ENCODE measurements around the gene PDCD4. TPM values are rescaled to one million over a fixed set of nuclear protein-coding genes. Genes with fewer than 3 reads are reported as not detected.
"Not testable (repeated sequence)": the region's sequence is repeated elsewhere in the genome, so short reads cannot be mapped to it uniquely, and the experiment has no call there.

The PDCD4 gene
- total RNA-seq, 1 donor from 2014 or later, result 142 TPM

DNA sequence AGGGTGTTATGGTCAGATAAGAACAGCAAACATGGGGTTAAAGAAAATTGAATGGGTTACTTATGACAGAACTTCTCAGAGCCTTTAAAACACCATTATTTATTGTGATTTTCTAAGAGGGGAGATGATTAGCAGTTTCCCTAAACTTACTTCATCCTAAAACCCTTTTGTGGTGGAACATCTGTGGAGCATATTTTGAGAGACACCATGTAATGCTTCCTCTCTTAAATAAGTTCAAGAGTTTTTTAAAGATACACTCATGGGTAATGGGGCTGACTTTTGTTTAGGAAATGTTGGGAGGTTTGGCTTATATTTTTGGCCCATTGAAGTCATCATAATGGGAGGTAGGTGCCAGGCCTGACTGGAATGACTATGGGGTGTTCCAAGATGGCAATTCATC lies 8.4 kb upstream of the PDCD4 start:
- no peaks in the 10 kb centered on the region for H3K27me3 Mint-ChIP-seq (ENCODE audit: low read depth)
- H3K4me3 Mint-ChIP-seq, result no peak overlapping the region
- no peaks in the 10 kb centered on the region for H3K9me3 Mint-ChIP-seq
- no peak overlapping the region for H3K27ac Mint-ChIP-seq
- TF ChIP-seq, protein P1, sequence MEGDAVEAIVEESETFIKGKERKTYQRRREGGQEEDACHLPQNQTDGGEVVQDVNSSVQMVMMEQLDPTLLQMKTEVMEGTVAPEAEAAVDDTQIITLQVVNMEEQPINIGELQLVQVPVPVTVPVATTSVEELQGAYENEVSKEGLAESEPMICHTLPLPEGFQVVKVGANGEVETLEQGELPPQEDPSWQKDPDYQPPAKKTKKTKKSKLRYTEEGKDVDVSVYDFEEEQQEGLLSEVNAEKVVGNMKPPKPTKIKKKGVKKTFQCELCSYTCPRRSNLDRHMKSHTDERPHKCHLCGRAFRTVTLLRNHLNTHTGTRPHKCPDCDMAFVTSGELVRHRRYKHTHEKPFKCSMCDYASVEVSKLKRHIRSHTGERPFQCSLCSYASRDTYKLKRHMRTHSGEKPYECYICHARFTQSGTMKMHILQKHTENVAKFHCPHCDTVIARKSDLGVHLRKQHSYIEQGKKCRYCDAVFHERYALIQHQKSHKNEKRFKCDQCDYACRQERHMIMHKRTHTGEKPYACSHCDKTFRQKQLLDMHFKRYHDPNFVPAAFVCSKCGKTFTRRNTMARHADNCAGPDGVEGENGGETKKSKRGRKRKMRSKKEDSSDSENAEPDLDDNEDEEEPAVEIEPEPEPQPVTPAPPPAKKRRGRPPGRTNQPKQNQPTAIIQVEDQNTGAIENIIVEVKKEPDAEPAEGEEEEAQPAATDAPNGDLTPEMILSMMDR (IDR thresholded peaks at IDR 0.05; ENCODE audit: unreplicated experiment), result no peak
- no peaks in the 10 kb centered on the region for H3K36me3 Mint-ChIP-seq
- H3K4me1 Mint-ChIP-seq, result peaks cover 43% of the 10 kb centered on the region
- no peak for DNase-seq (ENCODE audit: low spot score in 2 of 2, unreplicated experiment in 2 of 2)

DNA sequence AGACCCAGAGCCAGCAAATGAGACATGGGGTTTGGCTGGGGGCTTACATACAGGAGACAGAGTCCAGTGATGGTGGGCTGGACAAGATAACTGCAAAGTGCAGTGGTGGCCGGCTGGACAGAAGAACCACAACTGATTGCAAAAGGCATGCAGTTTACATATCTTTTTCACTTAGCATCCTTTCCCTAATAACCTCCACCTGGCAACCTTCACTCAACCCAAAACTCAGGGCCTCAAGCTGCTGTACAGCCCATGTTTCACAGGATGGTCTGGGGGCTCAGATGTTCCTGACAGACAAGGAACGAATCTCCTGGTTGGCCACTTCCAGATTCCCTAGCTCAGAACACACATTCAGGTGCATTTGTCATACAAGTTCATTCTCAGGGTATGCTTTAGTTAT lies 7.8 kb upstream of the PDCD4 start:
- no peaks in the 10 kb centered on the region for H3K9me3 Mint-ChIP-seq
- H3K27me3 Mint-ChIP-seq (ENCODE audit: low read depth), result no peaks in the 10 kb centered on the region
- H3K36me3 Mint-ChIP-seq, result no peaks in the 10 kb centered on the region

DNA sequence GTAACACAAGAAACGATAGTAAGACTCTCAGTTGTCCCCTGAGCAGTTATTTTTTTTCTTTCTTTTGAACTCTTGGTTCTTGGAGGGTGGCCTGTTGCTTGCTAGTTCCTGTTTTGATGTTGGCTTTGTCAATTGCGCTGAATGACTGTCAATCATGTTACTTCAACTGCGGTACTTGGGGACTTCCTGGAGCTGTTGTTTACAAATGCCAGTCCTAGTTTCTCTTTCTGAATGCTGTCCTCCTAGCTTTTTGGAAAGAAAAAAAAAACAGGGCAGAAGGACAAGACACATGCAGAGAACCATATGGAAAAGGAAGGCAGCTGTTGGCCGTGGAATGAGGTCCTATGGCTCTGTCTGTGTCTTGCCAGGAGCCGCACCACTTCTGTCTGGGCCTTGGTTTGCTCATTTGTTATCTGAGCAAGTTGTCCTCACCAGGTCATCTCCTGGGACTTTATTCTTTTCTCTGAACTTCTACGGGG lies 7.0 kb upstream of the PDCD4 start:
- TF ChIP-seq, protein P1 (IDR thresholded peaks at IDR 0.05; ENCODE audit: unreplicated experiment), result no peak
- Mint-ChIP-seq H3K4me1 (peaks cover 41% of the 10 kb centered on the region), H3K4me3 (no peak overlapping the region), H3K9me3 (no peaks in the 10 kb centered on the region), H3K27ac (peak overlapping the region; percentile 85), H3K36me3 (no peaks in the 10 kb centered on the region), H3K27me3 (ENCODE audit: low read depth) (no peaks in the 10 kb centered on the region)
- no peak for DNase-seq (ENCODE audit: low spot score in 2 of 2, unreplicated experiment in 2 of 2)

More for the DNA sequence above, 7.8 kb upstream of the PDCD4 start:
- no peak for DNase-seq (ENCODE audit: low spot score in 2 of 2, unreplicated experiment in 2 of 2)
- H3K4me3 Mint-ChIP-seq, result no peak overlapping the region
- TF ChIP-seq, protein P1 (IDR thresholded peaks at IDR 0.05; ENCODE audit: unreplicated experiment), result no peak
- no peak overlapping the region for H3K27ac Mint-ChIP-seq
- peaks cover 41% of the 10 kb centered on the region for H3K4me1 Mint-ChIP-seq

DNA sequence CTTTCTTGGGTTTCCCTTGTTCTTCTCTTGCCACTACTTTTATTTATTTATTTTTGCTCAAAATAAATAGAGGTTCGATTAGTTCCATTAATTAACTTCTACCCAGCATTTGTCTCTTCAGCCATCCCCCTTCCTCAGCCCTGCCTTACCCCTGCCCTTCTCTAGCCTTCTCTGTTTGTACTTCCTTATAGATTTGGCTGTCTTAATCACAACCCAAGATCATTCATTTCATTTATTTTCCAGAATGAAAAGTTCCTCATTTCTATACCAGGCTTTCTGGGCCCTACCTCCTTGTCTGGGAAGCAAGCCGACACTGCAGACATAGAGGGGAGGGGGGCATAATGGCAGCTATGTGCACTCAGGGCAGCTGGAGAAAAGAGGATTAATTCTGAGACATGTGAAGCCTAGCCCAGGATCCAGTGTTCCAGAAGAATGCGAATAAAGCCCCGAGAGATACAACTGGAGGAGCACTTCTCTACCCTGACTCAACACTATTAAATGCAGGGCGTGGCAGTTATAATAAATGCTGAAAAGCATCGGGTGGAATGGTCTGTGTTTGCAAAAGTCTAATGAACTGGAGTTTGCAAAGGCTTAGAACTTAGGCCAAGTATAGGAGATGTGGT lies 6.4 kb upstream of the PDCD4 start:
- no peaks in the 10 kb centered on the region for H3K27me3 Mint-ChIP-seq (ENCODE audit: low read depth)
- no peak overlapping the region for H3K4me3 Mint-ChIP-seq
- no peak for DNase-seq (ENCODE audit: low spot score in 2 of 2, unreplicated experiment in 2 of 2)
- H3K4me1 Mint-ChIP-seq, result peaks cover 35% of the 10 kb centered on the region
- H3K27ac Mint-ChIP-seq, result peak overlapping the region; percentile 85
- no peaks in the 10 kb centered on the region for H3K9me3 Mint-ChIP-seq
- TF ChIP-seq, protein P1 (IDR thresholded peaks at IDR 0.05; ENCODE audit: unreplicated experiment), result no peak
- H3K36me3 Mint-ChIP-seq, result no peaks in the 10 kb centered on the region

DNA sequence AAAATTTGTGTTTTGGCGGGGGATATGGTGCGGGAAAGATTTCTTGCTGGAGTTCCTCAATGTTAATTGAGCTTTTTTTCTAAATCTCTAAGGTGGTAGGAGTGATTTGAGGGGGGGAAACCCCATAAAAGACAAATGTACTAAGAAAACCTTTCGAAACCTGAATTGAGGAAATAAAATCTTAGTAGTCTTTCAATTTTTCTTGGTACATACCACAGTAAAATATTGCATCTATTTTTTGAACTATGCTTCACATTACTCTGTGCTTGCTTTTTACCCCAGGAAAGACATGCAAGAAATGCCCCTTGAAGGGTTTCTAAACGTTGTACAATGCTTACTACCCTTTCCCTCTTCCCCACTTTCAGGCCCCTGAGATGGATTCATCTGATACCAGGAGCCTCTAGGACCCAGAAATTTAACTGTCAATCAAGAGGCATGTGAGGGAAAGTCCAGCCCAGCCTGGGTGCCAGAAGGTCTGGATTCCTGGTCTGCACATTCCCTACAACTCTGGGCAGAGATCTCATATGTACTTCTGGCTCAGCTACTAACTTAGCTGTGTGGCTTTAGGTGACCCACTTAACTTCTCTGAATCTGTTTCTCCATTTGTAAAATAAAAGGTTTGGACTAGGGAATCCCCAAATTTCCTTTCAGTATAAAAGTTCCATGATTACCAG lies 5.8 kb upstream of the PDCD4 start:
- peak overlapping the region; percentile 85 for H3K27ac Mint-ChIP-seq
- TF ChIP-seq, protein P1 (IDR thresholded peaks at IDR 0.05; ENCODE audit: unreplicated experiment), result no peak
- H3K9me3 Mint-ChIP-seq, result no peaks in the 10 kb centered on the region
- no peak overlapping the region for H3K4me3 Mint-ChIP-seq
- no peak for DNase-seq (ENCODE audit: low spot score in 2 of 2, unreplicated experiment in 2 of 2)
- peaks cover 36% of the 10 kb centered on the region for H3K4me1 Mint-ChIP-seq
- no peaks in the 10 kb centered on the region for H3K36me3 Mint-ChIP-seq
- no peaks in the 10 kb centered on the region for H3K27me3 Mint-ChIP-seq (ENCODE audit: low read depth)

DNA sequence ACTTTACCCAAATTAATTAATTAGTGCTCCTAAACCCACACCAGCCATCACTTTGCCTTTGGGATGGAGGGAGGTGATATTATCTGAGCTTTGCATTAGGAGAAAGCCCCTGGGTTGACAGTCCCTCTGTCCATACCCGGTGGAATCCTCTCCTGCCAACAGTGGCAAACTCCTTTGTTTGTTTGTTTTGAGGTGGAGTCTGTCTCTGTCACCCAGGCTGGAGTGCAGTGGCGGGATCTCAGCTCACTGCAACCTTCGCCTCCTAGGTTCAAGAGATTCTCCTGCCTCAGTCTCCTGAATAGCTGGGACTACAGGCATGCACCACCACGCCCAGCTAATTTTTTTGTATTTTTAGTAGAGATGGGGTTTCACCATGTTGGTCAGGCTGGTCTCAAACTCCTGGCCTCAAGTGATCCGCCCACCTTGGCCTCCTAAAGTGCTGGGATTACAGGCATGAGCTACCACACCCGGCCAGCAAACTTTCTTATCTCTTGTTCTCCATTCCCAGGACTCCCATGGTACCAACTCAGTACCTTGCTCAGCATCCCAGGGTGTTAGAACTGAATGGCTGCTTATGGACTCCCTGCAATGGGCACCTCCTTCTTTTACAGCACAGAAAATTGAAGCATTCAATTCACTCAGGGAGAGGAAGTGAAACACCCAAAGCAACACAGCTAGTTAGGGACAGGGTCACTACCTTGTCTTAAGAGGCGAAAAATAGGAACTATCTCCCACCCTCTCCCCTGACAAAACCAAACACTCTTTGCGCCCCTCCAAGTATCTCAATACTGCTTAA lies 4.5 kb upstream of the PDCD4 start:
- H3K27ac Mint-ChIP-seq, result peak overlapping the region; percentile 18
- H3K4me1 Mint-ChIP-seq, result peaks cover 43% of the 10 kb centered on the region
- not testable (repeated sequence) for H3K27me3 Mint-ChIP-seq (ENCODE audit: low read depth); DNase-seq (ENCODE audit: low spot score in 2 of 2, unreplicated experiment in 2 of 2); H3K4me3 Mint-ChIP-seq; H3K36me3 Mint-ChIP-seq; H3K9me3 Mint-ChIP-seq

Measured in mesothelial cell of epicardium (in vitro differentiated cells).